HUES48 (cell line): Measurements from ENCODE around the gene PCBD1.
"Not testable (repeated sequence)": the region's sequence is repeated elsewhere in the genome, so short reads cannot be mapped to it uniquely, and the experiment has no call there.

Source experiments
- H3K27ac ChIP-seq: one replicate; pipeline ENCODE4 v1.7.0; 2013; ENCODE audit warnings: low read depth, low read length, inconsistent platforms
- H3K27me3 ChIP-seq: 2 replicates; pipeline ENCODE4 v1.6.1; 2013; ENCODE audit warnings: mild to moderate bottlenecking, low read length; ENCODE audit not compliant: control insufficient read depth, insufficient read depth
- H3K36me3 ChIP-seq: 2 replicates; pipeline ENCODE4 v1.6.1; 2013; ENCODE audit warnings: low read length; ENCODE audit not compliant: control insufficient read depth, insufficient read depth
- H3K4me1 ChIP-seq: 2 replicates; pipeline ENCODE4 v1.6.1; 2013; ENCODE audit warnings: mild to moderate bottlenecking, low read length; ENCODE audit not compliant: control insufficient read depth, insufficient read depth
- H3K4me3 ChIP-seq: 2 replicates; pipeline ENCODE4 v1.5.1; 2013; ENCODE audit warnings: mild to moderate bottlenecking, low read depth, low read length
- H3K9ac ChIP-seq: 2 replicates; pipeline ENCODE4 v1.6.1; 2013; ENCODE audit warnings: mild to moderate bottlenecking, low read depth, low read length, moderate library complexity
- H3K9me3 ChIP-seq: 2 replicates; pipeline ENCODE4 v1.6.1; 2013; ENCODE audit warnings: low read length; ENCODE audit not compliant: control insufficient read depth, insufficient read depth

PCBD1 gene

DNA sequence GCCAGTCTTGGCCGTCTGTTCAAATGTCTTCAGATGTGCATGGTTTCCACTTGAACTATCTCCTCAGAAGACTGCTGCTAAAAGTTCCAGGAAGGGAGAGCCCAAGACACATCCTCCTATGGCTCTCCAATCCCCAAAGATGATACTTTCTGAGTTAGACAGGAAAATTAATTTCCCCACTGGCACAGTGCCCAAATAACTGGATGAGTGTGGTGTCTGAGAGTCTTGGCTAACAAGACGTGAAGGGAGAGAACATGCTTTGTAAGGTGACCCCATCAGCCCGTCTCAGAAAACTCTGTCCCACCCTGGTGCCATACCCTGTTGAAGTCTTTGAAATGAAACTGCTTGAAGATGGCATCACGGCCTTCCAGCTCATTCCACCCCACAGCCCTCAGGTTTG, 2.9 kb downstream of the PCBD1 start:
- Histone ChIP-seq H3K9me3 (no peaks in the 10 kb centered on the region), H3K36me3 (peaks cover 28% of the 10 kb centered on the region), H3K4me3 (no peak overlapping the region), H3K27me3 (no peaks in the 10 kb centered on the region), H3K4me1 (peaks cover 10% of the 10 kb centered on the region), H3K9ac (no peak overlapping the region), H3K27ac (no peak overlapping the region)

GRCh38 chr10:70884741-70885140, 3.6 kb downstream of the PCBD1 start:
- Histone ChIP-seq H3K27ac (no peak overlapping the region), H3K9me3 (no peaks in the 10 kb centered on the region), H3K36me3 (peaks cover 31% of the 10 kb centered on the region), H3K27me3 (no peaks in the 10 kb centered on the region), H3K4me1 (peaks cover 10% of the 10 kb centered on the region), H3K4me3 (no peak overlapping the region), H3K9ac (no peak overlapping the region)

GRCh38 chr10:70880077-70880534, 8.3 kb downstream of the PCBD1 start:
- Histone ChIP-seq H3K4me1 (peaks cover 8% of the 10 kb centered on the region), H3K4me3 (no peak overlapping the region), H3K9me3 (no peaks in the 10 kb centered on the region), H3K36me3 (peaks cover 68% of the 10 kb centered on the region), H3K9ac (no peak overlapping the region), H3K27ac (no peak overlapping the region), H3K27me3 (no peaks in the 10 kb centered on the region)

- Histone ChIP-seq H3K27ac (no peak overlapping the region), H3K36me3 (peaks cover 67% of the 10 kb centered on the region)
Measured at GRCh38 chr10:70879207-70879606, 9.2 kb downstream of the PCBD1 start.

GRCh38 chr10:70874061-70874460, 14.3 kb downstream of the PCBD1 start:
- Histone ChIP-seq H3K4me3 (no peak overlapping the region), H3K27me3 (no peaks in the 10 kb centered on the region), H3K36me3 (peaks cover 89% of the 10 kb centered on the region), H3K9me3 (no peaks in the 10 kb centered on the region), H3K27ac (no peak overlapping the region), H3K9ac (no peak overlapping the region), H3K4me1 (peaks cover 8% of the 10 kb centered on the region)

More at GRCh38 chr10:70879207-70879606, 9.2 kb downstream of the PCBD1 start:
- H3K4me3 ChIP-seq: no peak overlapping the region
- H3K9ac ChIP-seq: no peak overlapping the region
- H3K9me3 ChIP-seq: no peaks in the 10 kb centered on the region
- H3K4me1 ChIP-seq: peaks cover 8% of the 10 kb centered on the region
- H3K27me3 ChIP-seq: no peaks in the 10 kb centered on the region

GRCh38 chr10:70872291-70872690, 16.1 kb downstream of the PCBD1 start:
- H3K27ac ChIP-seq: no peak overlapping the region
- H3K4me1 ChIP-seq: peaks cover 6% of the 10 kb centered on the region
- no peak overlapping the region for H3K9ac ChIP-seq
- no peaks in the 10 kb centered on the region for H3K9me3 ChIP-seq
- no peaks in the 10 kb centered on the region for H3K27me3 ChIP-seq
- peaks cover 86% of the 10 kb centered on the region for H3K36me3 ChIP-seq
- H3K4me3 ChIP-seq: no peak overlapping the region

DNA sequence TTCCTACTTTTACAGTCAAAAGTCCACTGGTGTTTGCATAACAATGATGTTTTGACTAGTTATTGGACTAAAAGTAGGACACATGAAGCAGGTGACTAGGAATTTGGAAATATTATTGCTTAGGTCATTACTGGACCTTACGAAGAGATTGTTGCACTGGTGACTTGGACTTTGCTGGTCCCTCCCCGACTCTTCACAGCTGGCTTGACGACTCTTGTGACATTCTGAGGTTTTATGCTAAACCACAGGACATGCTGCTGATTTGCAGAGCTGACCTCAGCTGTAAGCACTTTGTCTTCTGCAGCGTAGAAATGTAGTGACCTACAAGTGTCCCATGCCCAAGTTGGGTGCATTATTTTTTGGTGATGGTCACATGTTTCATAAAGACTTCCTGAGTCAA, 21.9 kb downstream of the PCBD1 start:
- Histone ChIP-seq H3K9ac (no peak overlapping the region), H3K27me3 (no peaks in the 10 kb centered on the region), H3K4me3 (no peak overlapping the region), H3K9me3 (no peaks in the 10 kb centered on the region), H3K27ac (no peak overlapping the region), H3K36me3 (peaks cover 50% of the 10 kb centered on the region), H3K4me1 (no peaks in the 10 kb centered on the region)

DNA sequence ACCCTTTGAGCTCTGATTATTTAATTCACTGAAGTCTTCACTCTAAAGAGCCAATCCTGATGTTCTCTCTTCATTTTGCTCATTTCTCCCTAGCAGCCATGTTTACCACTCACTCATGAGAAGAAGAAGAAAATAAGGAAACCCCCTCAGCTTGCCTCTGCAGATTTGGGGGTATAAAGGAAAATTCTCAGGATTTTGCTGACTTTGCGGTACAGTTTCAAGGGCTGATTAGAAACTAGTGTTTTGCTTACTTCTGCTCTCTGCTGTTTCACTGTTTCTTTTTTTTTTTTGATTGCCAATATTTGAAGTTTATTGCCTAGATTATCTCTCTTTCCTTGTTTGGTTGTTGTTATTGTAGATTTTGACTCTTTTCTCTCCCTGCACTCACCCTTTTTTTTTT, 23.4 kb downstream of the PCBD1 start:
- Histone ChIP-seq H3K4me1 (no peaks in the 10 kb centered on the region), H3K27ac (peak overlapping the region; percentile 2), H3K36me3 (peaks cover 48% of the 10 kb centered on the region), H3K4me3 (no peak overlapping the region), H3K27me3 (no peaks in the 10 kb centered on the region), H3K9me3 (no peaks in the 10 kb centered on the region), H3K9ac (no peak overlapping the region)

DNA sequence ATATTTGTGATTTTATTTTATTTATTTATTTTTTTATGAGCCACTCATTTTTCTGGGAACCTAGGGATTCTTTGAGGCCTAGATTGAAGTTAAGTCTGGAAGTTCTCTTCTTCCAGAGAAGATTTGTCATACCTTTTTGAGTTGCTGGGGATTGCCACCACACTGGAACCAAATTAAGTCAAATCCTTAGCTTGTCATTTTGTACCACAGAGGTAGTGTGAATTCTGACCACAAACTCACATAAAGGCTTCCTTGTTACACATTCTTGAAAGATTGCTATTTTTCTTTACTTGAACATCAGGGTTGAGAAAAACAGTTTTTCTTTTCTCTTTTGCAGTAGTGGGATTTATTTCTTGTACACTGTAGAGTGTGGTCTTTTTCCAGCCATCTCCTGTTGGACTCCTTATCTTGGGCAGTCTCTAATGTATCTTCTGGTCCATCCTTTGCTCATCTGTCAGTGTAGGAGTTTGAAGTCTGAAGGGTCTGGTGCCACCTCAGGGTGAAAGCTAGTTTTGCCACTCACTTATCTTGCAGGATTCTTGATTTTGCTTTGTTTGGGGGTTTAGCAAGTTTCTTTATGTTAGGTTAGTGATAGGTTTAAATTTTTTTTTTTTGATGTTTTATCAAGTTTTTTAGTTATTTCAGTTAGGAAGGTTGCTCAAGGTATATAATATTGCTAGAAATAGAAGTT, 24.8 kb downstream of the PCBD1 start:
- no peak overlapping the region for H3K4me3 ChIP-seq
- H3K27ac ChIP-seq: no peak overlapping the region
- H3K4me1 ChIP-seq: no peaks in the 10 kb centered on the region
- H3K9ac ChIP-seq: no peak overlapping the region
- H3K36me3 ChIP-seq: peaks cover 51% of the 10 kb centered on the region
- H3K27me3 ChIP-seq: no peaks in the 10 kb centered on the region
- no peaks in the 10 kb centered on the region for H3K9me3 ChIP-seq

DNA sequence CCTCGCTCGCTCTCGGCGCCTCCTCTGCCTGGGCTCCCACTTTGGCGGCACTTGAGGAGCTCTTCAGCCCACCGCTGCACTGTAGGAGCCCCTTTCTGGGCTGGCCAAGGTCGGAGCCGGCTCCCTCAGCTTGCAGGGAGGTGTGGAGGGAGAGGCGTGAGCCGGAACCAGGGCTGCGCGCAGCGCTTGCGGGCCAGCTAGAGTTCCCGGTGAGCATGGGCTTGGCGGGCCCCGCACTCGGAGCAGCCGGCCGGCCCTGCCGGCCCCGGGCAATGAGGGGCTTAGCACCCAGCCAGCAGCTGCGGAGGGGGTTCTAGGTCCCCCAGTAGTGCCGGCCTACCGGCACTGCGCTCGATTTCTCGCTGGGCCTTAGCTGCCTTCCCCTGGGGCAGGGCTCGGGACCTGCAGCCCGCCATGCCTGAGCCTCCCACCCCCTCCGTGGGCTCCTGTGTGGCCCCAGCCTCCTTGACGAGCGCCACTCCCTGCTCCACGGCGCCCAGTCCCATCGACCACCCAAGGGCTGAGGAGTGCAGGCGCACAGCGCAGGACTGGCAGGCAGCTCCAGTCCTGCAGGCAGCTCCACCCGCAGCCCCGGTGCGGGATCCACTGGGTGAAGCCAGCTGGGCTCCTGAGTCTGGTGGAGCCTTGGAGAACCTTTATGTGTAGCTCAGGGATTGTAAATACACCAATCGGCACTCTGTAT, 26.7 kb downstream of the PCBD1 start:
- H3K4me3 ChIP-seq, H3K27ac ChIP-seq, H3K27me3 ChIP-seq, H3K9me3 ChIP-seq, H3K9ac ChIP-seq, H3K4me1 ChIP-seq: not testable (repeated sequence)
- H3K36me3 ChIP-seq: peaks cover 65% of the 10 kb centered on the region

GRCh38 chr10:70858759-70859158, 29.6 kb downstream of the PCBD1 start:
- Histone ChIP-seq H3K9ac (no peak overlapping the region), H3K27ac (no peak overlapping the region), H3K4me3 (no peak overlapping the region), H3K36me3 (peaks cover 74% of the 10 kb centered on the region), H3K9me3 (no peaks in the 10 kb centered on the region), H3K4me1 (no peaks in the 10 kb centered on the region), H3K27me3 (no peaks in the 10 kb centered on the region)
